NCI-H1694 (cell line): ENCODE data around the gene WDR59.
"Not testable (repeated sequence)": the region's sequence is repeated elsewhere in the genome, so short reads cannot be mapped to it uniquely, and the experiment has no call there.

Experiments used
- DNase-seq: peaks from one replicate; lab custom pipeline; 2025; lab: John Stamatoyannopoulos, UW

The WDR59 gene

DNA sequence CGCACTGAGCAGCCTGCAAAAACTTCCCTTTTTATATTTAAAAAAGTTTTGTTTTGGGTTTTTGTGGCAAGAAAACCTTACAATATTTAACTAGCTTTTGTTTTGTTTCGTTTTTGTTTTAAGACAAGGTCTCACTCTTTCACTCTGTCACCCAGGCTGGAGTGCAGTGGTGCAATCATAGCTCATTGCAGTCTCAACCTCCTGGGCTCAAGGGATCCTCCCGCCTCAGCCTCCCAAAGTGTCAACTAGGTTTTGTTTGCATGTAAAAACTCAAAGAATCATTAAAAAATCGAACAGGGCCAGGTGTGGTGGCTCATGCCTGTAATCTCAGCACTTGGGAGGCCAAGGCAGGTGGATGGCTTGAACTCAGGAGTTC, 132.4 kb downstream of the WDR59 start:
- DNase-seq, result no peak

DNA sequence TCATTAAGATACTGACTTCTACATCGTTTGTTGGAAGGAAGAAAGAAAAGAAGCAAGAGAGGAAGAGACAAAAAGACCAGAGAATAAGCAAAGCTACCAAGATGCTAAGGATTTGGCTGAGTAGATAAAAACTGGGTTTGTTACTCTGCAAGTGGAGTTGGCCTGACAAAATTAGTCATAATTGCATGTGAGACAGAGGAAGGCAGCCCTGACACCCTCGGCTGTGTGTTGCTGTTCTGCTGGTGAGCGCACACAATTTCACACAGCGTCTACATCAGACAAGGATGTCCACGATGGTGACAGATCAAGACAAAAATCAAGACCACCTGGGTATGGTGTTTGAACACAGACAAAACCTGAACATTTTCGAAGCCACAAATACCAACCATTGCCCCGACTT, 134.9 kb downstream of the WDR59 start:
- no peak for DNase-seq

DNA sequence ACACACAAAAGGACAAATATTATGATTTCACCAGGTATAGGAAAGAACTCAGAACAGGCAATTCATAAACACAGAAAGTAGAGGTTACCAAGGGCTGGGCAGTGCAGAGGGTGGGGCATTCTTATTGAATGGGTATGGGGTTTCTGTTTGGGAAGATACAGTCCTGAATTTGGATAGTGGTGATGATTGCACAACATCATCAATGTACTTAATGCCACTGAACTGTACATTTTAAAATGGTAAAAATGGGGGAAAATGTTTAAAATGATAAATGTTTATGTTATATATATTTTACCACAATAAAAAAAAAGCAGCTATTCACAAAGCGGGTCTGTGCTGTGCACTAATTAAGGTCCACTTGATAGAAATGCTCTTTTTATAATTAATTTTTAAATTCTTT, 137.7 kb downstream of the WDR59 start:
- DNase-seq, result no peak

DNA sequence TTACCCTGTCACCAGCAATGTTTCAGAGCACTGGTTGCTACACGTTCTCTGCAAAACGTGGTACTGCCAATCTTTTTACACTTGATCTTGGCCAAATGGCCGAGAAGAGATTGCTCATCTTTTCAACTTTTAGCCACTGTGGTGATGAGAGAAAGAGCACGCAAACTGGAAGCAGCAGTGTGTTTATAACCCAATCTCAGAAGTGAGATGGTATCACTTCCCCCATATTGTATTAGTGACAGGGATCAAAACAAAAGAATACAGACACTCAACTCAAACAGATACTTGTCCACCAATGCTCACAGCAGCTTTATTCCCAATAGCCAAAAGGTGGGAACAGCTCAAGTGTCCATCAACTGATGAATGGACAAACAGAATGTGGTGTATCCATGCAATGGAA, 138.2 kb downstream of the WDR59 start:
- DNase-seq, result no peak

DNA sequence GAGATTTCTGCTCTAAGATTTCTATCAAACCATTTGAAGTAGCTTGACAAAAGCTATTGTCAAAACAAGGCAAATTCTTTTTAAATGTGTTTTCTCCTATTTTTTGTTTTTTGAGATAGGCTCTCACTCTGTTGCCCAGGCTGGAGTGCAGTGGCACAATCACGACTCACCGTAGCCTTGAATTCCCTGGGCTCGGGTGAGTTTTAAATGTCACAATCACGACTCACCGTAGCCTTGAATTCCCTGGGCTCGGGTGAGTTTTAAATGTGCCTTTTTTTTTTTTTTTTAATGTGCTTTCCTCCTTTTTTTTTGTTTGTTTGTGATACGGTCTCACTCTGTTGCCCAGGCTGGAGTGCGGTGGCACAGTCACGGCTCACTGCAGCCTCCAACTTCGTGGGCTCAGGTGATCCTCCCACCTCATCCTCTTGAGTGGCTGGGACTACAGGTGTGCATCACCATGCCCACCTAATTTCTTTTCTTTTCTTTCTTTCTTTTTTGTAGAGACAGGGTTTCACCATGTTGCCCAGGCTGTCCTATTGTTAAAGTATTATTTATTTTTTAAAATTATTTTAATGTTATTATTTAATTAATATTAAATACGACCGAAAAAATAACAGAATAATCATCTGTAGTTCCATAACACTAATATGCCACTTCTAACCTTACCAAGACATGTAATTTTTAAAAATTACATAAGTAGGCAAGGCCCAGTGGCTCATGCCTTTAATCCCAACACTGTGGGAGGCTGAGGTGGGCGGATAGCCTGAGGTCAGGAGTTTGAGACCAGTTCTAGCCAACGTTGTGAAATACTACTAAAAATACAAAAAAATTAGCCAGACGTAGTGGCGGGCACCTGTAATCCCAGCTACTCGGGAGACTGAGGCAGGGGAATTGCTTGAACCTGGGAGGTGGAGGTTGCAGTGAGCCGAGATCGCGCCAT, 140.6 kb downstream of the WDR59 start:
- DNase-seq, result no peak

DNA sequence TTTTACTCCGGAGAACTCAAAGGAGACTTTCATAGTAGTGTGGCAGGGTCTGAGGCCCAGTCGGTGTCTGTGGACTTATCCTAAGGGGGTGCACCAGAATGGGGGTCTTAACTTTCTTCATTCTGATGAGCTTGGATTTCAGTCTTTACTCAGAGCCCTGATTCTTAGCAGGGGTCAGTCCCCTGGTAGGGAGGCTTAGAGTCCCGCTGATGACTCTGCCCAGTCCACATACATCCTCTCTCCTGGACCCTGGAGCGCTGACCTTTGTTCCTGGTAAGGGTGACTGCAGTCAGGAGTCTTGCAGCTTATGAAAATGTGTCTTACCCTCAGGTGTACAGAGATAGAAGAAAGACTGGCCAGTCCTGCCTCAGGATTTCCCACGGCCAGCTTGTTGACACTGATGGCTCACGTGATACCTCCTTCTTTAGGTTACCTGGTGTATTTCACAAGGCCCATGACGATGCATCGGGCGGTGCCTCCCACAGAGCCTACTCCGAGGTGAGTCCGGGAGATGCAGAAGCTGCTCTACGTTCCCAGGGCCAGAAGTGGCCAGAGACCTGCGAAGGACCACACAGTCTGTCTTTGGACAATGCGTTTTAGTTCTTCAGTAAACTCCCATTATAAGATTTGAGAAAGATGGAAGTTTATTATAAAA, 141.4 kb downstream of the WDR59 start:
- DNase-seq, result not testable (repeated sequence)

DNA sequence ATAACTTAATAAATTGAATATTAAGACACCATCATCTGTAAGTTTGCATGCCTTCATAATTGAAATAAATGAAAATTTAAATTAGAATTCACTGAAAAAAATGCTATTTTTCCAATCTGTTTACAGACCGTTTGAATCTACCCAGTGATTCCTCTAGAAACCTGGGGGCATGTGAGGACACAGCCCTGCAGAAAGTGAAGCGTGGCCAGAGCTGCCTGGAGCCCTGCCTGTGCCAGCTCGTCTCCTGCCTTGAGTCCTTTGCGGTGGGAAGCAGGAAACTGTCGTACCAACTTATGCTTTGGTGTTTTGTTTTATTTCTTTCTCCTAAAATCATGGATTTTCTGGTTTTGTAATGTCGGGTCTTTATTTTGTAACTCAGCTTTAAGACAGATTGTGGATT, 142.5 kb downstream of the WDR59 start:
- no peak for DNase-seq

DNA sequence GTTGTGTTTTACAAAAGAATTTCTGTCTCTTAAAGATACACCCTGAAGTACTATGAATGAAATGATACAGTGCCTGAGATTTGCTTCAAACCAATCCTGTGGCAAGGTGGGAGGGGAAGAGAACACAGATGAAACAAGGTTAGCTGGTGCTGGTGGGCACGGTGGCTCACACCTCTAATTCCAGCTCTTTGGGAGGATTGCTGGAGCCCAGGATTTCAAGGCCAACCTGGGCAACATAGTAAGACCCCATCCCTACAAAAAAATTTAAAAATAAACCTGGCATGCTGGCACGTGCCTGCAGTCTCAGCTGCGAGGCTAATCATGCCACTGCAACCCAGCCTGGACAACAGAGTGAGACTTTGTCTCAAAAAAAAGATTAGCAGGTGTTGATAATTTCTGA, 143.0 kb downstream of the WDR59 start:
- no peak for DNase-seq

DNA sequence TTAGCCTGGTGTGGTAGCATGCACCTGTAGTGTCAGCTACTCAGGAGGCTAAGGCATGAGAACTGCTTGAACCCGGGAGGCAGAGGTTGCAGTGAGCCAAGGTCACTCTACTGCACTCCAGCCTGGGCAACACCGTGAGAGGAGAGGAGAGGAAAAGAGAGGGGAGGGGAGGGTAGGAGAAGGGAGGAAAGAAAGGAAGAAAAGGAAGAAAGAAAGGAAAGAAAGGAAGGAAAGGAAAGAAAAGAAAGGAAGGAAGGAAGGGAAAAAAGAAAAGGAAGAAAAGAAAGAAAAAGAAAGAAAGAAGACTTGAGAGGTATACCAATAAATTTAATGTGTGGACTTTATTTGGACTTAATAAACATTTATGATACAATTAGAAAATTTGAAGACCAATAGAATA, 143.5 kb downstream of the WDR59 start:
- DNase-seq, result no peak

DNA sequence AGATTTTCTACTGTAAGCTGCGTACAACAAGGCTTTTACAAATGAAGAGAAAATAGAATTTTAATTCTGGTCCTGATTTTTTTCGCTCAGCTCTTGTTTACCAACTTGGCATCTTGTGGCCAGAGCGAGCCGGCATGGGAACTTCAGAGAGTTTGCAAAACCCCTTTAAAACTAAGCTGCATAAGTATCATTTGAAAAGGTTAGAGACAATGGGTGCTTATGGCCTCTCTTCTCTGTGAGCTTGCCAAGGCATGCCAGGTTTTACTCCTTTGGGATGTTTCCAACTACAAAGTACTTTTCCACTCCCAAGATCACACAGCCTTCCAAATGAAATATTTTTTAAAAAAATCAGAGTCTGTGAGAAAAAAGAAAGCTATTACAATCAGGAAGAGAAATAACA, 147.9 kb downstream of the WDR59 start:
- no peak for DNase-seq

DNA sequence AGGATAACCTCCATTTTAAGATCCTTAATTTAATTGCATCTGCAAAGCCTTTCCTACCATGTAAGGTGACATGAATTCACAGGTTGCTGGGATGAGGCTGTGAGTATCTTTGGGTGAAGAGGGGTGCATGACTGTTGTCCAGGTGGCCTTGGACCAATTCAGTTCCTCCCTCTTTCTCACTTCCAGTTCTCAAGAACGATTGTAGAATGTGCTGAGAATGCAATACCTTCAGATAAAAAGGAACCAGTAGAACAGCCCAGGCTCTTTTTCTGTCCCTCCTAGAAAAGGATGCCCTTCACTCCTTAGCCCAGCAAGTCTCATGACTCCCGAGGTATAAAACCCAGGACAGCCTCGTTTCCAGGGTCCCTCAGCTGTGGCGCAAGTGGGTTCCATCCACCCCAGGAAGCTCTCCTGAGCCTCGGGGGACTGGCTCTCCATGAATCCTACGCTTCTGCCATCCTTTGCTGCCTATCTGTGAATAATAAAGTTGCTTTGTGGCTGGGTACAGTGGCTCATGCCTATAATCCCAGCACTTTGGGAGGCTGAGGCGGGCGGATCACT, 148.7 kb downstream of the WDR59 start:
- DNase-seq, result no peak

DNA sequence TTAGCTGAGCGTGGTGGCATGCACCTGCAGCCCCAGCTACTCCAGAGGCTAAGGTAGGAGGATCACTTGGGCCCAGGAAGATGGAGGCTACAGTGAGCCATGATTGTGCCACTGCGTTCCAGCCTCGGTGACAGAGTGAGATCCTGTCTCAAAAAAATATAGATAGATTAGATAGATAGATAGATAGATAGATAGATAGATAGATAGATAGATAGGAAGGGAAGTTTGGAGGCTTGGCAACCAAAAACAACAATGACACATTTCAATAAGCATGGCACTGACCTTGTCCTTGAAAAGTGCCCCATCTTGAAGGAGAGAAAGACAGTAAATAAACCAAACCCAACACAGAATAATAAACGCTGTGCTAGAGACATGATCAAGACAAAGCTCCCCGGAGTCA, 152.7 kb downstream of the WDR59 start:
- DNase-seq, result no peak

DNA sequence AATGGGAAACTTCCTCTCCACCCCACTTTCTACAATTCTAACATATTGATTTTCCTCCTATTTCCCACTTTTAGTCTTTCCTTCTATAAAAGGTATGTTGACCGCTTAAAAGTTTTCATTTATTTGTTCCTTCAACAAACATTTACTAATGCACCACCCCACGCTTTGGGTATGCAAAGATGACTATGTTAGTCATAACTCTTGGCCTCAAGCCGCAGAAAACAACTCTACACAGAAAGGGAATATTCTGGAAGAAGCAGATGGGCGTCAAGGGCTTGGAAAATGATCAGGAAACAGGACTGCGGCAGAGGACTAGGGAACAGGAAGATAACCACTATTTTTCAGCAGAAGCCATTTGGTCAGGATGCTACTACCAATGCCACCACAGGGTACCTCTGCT, 153.5 kb downstream of the WDR59 start:
- no peak for DNase-seq

DNA sequence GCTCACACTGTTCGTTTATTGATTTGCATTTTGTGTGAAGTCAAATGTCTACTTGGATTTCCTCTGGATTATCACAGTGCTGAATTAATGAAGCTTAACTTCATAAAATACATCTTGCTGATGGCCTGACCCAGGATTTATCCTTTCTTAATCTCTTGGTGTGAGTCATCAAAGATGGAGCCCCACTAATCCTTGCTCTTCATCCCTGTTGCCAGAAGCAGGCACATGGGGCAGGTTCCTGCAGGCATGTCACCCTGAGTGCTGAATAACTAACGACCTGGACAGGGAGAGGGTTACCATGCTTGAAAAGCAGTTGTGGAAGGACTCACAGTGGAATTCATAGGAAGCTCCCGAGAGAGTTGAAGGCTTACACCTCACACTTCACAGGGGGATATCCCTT, 154.3 kb downstream of the WDR59 start:
- no peak for DNase-seq

DNA sequence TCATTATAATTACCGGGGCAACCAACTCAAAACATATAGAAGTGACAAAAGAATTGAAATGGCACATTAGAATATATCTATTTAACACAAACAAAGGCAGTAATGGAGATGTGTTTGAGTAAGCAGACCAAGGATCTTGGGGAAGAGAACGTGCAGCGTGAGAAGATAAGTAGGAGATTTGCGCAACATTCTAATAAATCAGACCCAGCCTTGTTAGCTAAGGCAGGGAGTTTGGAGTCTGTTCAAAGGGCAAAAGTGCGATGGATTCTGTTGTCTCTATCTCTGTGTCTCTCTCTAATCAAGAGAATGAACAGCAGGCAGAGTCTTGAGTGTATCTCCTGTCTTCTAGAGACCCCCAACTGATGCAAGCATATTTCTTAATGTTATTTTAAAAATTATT, 155.3 kb downstream of the WDR59 start:
- DNase-seq, result no peak

DNA sequence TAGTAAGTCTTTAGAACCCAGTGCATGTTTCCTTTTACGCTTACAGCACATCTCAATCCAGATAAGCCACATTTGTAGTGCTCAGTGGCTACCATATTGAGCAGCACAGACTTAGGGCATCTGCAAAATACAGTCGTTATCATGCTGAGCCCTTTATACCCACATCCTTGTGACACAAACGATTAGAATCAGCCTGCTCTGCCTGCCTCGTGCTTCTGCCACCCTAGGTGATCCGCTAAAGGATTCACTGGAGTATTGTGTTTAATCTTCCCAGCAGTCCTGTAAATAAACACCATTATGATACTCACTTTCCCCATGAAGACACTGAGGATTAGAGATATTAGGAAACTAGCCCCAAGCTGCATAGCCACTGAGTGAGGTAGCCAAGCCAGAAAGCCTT, 159.0 kb downstream of the WDR59 start:
- DNase-seq, result no peak

DNA sequence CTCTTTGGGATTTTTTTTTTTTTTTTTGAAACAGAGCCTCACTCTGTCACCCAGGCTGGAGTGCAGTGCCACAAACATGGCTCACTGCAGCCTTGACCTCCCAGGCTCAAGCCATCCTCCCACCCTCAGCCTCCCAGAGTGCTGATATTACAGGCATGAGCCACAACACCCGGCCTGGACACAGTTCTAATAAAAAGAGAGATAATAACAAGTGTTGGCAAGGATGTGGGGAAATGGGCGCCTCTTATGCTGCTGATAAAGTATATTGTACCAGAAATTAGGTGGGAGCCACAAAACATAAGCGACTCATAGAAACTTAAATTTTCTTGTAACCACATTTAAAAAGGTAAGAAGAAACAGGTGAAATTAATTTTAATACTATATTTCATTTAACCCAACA, 159.9 kb downstream of the WDR59 start:
- DNase-seq, result no peak
